Activated naive CD8-positive, alpha-beta T cell treated with anti-CD3 and anti-CD28 coated beads, Interleukin-2, amount 50 U/mL, for 16 hours (primary cell): ENCODE results near the gene MKLN1.
"Not testable (repeated sequence)": the region's sequence is repeated elsewhere in the genome, so short reads cannot be mapped to it uniquely, and the experiment has no call there.

ENCODE experiments used
- DNase-seq: peaks from one replicate; pipeline ENCODE4 v3.0.0-alpha.2; 2020; ENCODE audit warnings: low read depth, low spot score

Gene MKLN1

GRCh38 chr7:131312838-131313237, 14.8 kb upstream of the MKLN1 start:
- no peak for DNase-seq

GRCh38 chr7:131320603-131321002, 7.1 kb upstream of the MKLN1 start:
- DNase-seq, result no peak

- no peak for DNase-seq
Observed at GRCh38 chr7:131321656-131322055, 6.0 kb upstream of the MKLN1 start.

- no peak for DNase-seq
Observed at GRCh38 chr7:131322061-131322460, 5.6 kb upstream of the MKLN1 start.

- DNase-seq, result no peak
Observed at GRCh38 chr7:131322861-131323260, 4.8 kb upstream of the MKLN1 start.

GRCh38 chr7:131325179-131325840, 2.4 kb upstream of the MKLN1 start:
- DNase-seq, result no peak

GRCh38 chr7:131326576-131326975, 1.1 kb upstream of the MKLN1 start:
- no peak for DNase-seq

GRCh38 chr7:131327049-131327625, 539 bp upstream of the MKLN1 start:
- no peak for DNase-seq

- DNase-seq, result no peak
Observed at GRCh38 chr7:131328377-131329175, 900 bp downstream of the MKLN1 start.

- DNase-seq, result no peak
Observed at GRCh38 chr7:131329176-131329570, 1.5 kb downstream of the MKLN1 start.

- no peak for DNase-seq
Observed at GRCh38 chr7:131330299-131330698, 2.6 kb downstream of the MKLN1 start.

- no peak for DNase-seq
Observed at GRCh38 chr7:131331806-131332205, 4.1 kb downstream of the MKLN1 start.

GRCh38 chr7:131332729-131333128, 5.1 kb downstream of the MKLN1 start:
- not testable (repeated sequence) for DNase-seq

- DNase-seq, result no peak
Observed at GRCh38 chr7:131335639-131336381, 8.1 kb downstream of the MKLN1 start.

- DNase-seq, result no peak
Observed at GRCh38 chr7:131336956-131337355, 9.3 kb downstream of the MKLN1 start.

GRCh38 chr7:131338173-131338572, 10.5 kb downstream of the MKLN1 start:
- DNase-seq, result no peak

GRCh38 chr7:131338691-131339390, 11.2 kb downstream of the MKLN1 start:
- DNase-seq, result no peak

GRCh38 chr7:131341690-131342089, 14.0 kb downstream of the MKLN1 start:
- DNase-seq, result no peak

- DNase-seq, result no peak
Observed at GRCh38 chr7:131342864-131343442, 15.3 kb downstream of the MKLN1 start.

- no peak for DNase-seq
Observed at GRCh38 chr7:131346885-131347592, 19.4 kb downstream of the MKLN1 start.

- DNase-seq, result no peak
Observed at GRCh38 chr7:131352032-131352431, 24.4 kb downstream of the MKLN1 start.
